Spleen (tissue), 7 donors: ENCODE data around the gene STEAP1B.
"Not testable (repeated sequence)": the region's sequence is repeated elsewhere in the genome, so short reads cannot be mapped to it uniquely, and the experiment has no call there.

ENCODE experiments used
- CTCF ChIP-seq, 11 experiments: fragments of 200-600 bp in 7 of 11; fragments of 450-650 bp in 4 of 11; sonication (generic) in 4 of 11; IDR thresholded peaks in 8 of 11; conservative IDR thresholded peaks in 3 of 11; 1 replicate in 7 of 11; 2 replicates in 4 of 11; pipeline versions ENCODE4 v1.4.0 to v1.8.0; 2016 to 2021; ENCODE audit warnings: antibody characterized with exemption in 11 of 11, inconsistent platforms in 4 of 11, mild to moderate bottlenecking in 1 of 11
- POLR2A ChIP-seq, 3 donors: fragments of 450-650 bp; IDR thresholded peaks; one replicate each; pipeline ENCODE4 v1.5.1; 2017; ENCODE audit warnings: antibody characterized with exemption in 3 of 3, mild to moderate bottlenecking in 1 of 3
- POLR2AphosphoS5 ChIP-seq, 3 donors: sonication (generic); formaldehyde crosslinking; IDR thresholded peaks; one replicate each; pipeline ENCODE4 v1.5.1; 2017; ENCODE audit warnings: antibody characterized with exemption in 3 of 3
- donor health status: DM: no; HTN: no; CAD: no; lungs with moderate emphysema.
- donor health status: DM: no; HTN: no; CAD: no.
- donor health status: DM: no; HTN: no; CAD: no.

GRCh38 chr7:22504519-22504918, 4.5 kb upstream of the STEAP1B start:
- TF ChIP-seq CTCF (IDR thresholded peaks at IDR 0.05 in 8 of 11, conservative IDR thresholded peaks at IDR 0.05 in 3 of 11): peak in 4 of 11 experiments; percentile 11 to 37 (median 21)
- not testable (repeated sequence) for TF ChIP-seq POLR2A, POLR2AphosphoS5 (IDR thresholded peaks at IDR 0.05)
